BJ (cell line): ENCODE measurements around the gene WDR90. TPM values are rescaled to one million over a fixed set of nuclear protein-coding genes. Genes with fewer than 3 reads are reported as not detected.

ENCODE experiments used
- CTCF ChIA-PET: fragments of 350-600 bp; formaldehyde crosslinking; extraction: SDS; loops from one replicate; lab custom pipeline; 2021; ENCODE audit warnings: antibody characterized with exemption, inconsistent platforms; lab: Yijun Ruan, JAX
- POLR2A ChIA-PET: fragments of 300-600 bp; sonication (Branson Sonifier 250); formaldehyde crosslinking; extraction: SDS; loops from one replicate; lab custom pipeline; 2021; ENCODE audit warnings: antibody characterized with exemption; lab: Charles Lee
- DNase-seq: peaks from one replicate; pipeline ENCODE4 v3.0.0-alpha.2; 2011; ENCODE audit warnings: low read depth
- H3K27me3 ChIP-seq: 2 replicates; pipeline ENCODE4 v1.6.0; 2011; ENCODE audit warnings: low read length; ENCODE audit not compliant: control insufficient read depth, insufficient read depth
- H3K36me3 ChIP-seq: 2 replicates; pipeline ENCODE4 v1.5.1; 2011; ENCODE audit warnings: low read length; ENCODE audit not compliant: control insufficient read depth, insufficient read depth
- H3K4me3 ChIP-seq: 2 replicates; pipeline ENCODE4 v1.5.1; 2011; ENCODE audit warnings: low read depth, mild to moderate bottlenecking, control low read depth, low read length
- polyA plus RNA-seq: library from polyadenylated mRNA; depleted of rRNA; stranded (reverse); fragments of >200 nt; gene quantifications from 2 replicates; pipeline ENCODE4 v1.2.3, GENCODE V29; 2011
- TF ChIP-seq, protein P1 (sequence below): IDR thresholded peaks from 2 replicates; pipeline ENCODE4 v1.5.1; 2011; ENCODE audit warnings: low read depth, mild to moderate bottlenecking, control low read depth, inconsistent platforms, low read length, moderate library complexity; ENCODE audit not compliant: insufficient read depth

The WDR90 gene
- polyA plus RNA-seq, 1 experiment = 10.0 TPM

- POLR2A ChIA-PET = no interaction called here
- no peak for DNase-seq
- TF ChIP-seq, protein P1, sequence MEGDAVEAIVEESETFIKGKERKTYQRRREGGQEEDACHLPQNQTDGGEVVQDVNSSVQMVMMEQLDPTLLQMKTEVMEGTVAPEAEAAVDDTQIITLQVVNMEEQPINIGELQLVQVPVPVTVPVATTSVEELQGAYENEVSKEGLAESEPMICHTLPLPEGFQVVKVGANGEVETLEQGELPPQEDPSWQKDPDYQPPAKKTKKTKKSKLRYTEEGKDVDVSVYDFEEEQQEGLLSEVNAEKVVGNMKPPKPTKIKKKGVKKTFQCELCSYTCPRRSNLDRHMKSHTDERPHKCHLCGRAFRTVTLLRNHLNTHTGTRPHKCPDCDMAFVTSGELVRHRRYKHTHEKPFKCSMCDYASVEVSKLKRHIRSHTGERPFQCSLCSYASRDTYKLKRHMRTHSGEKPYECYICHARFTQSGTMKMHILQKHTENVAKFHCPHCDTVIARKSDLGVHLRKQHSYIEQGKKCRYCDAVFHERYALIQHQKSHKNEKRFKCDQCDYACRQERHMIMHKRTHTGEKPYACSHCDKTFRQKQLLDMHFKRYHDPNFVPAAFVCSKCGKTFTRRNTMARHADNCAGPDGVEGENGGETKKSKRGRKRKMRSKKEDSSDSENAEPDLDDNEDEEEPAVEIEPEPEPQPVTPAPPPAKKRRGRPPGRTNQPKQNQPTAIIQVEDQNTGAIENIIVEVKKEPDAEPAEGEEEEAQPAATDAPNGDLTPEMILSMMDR = no peak
- CTCF ChIA-PET = interaction anchor here (0.6 to 4.2 kb wide), 4 partner anchors 11 to 85 kb away, joined by 3 to 13 read pairs (median 6); no protein-coding TSS in a partner anchor
- Histone ChIP-seq H3K27me3 (peaks cover 29% of the 10 kb centered on the region), H3K36me3 (no peaks in the 10 kb centered on the region), H3K4me3 (no peak overlapping the region)
Measured at GRCh38 chr16:700684-701584, 51.8 kb downstream of the WDR90 start.

DNA sequence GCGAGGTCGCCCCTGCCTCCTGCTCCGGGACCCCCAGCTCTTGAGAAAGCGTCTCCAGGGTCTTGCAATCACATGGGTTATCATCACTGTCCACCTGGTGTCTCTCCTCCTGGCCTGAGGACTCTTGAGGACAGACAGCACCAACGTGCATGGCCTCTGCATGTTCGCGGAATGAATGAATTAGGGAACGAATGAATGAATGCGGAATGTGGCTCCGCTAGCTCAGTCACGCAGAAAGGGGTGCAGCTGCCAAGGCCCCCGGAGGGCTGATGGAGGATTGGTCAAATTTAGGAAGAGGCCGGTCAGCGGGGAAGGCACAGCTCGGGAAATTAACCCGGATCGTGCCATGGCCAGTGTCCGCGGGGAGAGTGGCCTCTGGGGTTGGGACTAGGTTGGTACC lies 53.2 kb downstream of the WDR90 start:
- DNase-seq = no peak
- no peaks in the 10 kb centered on the region for H3K36me3 ChIP-seq
- TF ChIP-seq, protein P1 = no peak
- no peak overlapping the region for H3K4me3 ChIP-seq
- ChIA-PET CTCF (interaction anchor here (1.0 to 4.2 kb wide), 4 partner anchors 10 to 83 kb away, joined by 3 to 13 read pairs (median 6); no protein-coding TSS in a partner anchor), POLR2A (no interaction called here)
- peaks cover 34% of the 10 kb centered on the region for H3K27me3 ChIP-seq

DNA sequence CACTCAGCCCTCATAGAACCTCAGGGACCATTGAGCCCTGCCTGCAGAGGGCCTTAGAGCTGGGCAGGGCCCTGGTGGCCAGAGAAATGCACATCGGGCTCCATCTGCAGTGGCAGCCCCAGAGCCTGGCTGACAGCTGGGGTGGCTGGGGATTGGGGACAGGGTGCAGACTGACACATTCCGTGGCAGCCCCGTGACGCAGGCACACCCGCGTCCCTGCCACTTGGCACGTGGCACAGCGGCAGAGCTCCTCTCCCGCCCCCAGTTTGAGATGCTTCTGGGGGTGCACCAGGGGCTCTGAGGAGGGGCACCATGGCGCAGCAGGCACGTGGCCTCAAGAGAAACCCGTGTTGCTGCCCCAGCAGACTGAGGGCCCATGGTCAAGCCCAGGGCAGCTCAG lies 54.2 kb downstream of the WDR90 start:
- Histone ChIP-seq H3K4me3 (no peak overlapping the region), H3K27me3 (peaks cover 43% of the 10 kb centered on the region), H3K36me3 (no peaks in the 10 kb centered on the region)
- ChIA-PET CTCF (interaction anchor here (1.1 to 4.2 kb wide), 2 partner anchors 9 to 82 kb away, joined by 8 to 13 read pairs; no protein-coding TSS in a partner anchor), POLR2A (interaction anchor here (0.6 kb wide), 1 partner anchor 51 kb away, joined by 3 read pairs; no protein-coding TSS in a partner anchor)
- no peak for DNase-seq
- TF ChIP-seq, protein P1 = no peak

GRCh38 chr16:704047-704446 lies 54.9 kb downstream of the WDR90 start:
- ChIA-PET POLR2A (interaction anchor here (0.6 kb wide), 1 partner anchor 52 kb away, joined by 3 read pairs; no protein-coding TSS in a partner anchor), CTCF (interaction anchor here (0.6 to 4.2 kb wide), 3 partner anchors 8 to 306 kb away, joined by 3 to 13 read pairs (median 8); no protein-coding TSS in a partner anchor)
- Histone ChIP-seq H3K27me3 (peaks cover 43% of the 10 kb centered on the region), H3K4me3 (no peak overlapping the region), H3K36me3 (no peaks in the 10 kb centered on the region)
- TF ChIP-seq, protein P1 = no peak
- no peak for DNase-seq
